DLD1 (cell line): ENCODE data around the gene PARP12.
"Not testable (repeated sequence)": the region's sequence is repeated elsewhere in the genome, so short reads cannot be mapped to it uniquely, and the experiment has no call there.

Experiments used
- in situ Hi-C: cut with HindIII; loops from 2 replicates; pipeline ENCODE4 v1.10.0; 2017; ENCODE audit warnings: low sequenced_read_pairs

PARP12 gene

GRCh38 chr7:140062528-140063299 is at the start of gene PARP12:
PARP12 (minus strand) TSS chr7:140062951; CDS start chr7:140062847, 104 bp downstream.
- in situ Hi-C loops = no loop called here

- in situ Hi-C loops = not testable (repeated sequence)
Measured at GRCh38 chr7:140108777-140109176, 46.0 kb upstream of the PARP12 start.

- in situ Hi-C loops = no loop called here
Measured at GRCh38 chr7:140096459-140096858, 33.7 kb upstream of the PARP12 start.

- in situ Hi-C loops = no loop called here
Measured at GRCh38 chr7:140093375-140093774, 30.6 kb upstream of the PARP12 start.

- in situ Hi-C loops = no loop called here
Measured at GRCh38 chr7:140085447-140085846, 22.7 kb upstream of the PARP12 start.

GRCh38 chr7:140084972-140085371 is 22.2 kb upstream of the PARP12 start:
- in situ Hi-C loops = no loop called here

- in situ Hi-C loops = no loop called here
Measured at GRCh38 chr7:140084142-140084655, 21.4 kb upstream of the PARP12 start.

- in situ Hi-C loops = no loop called here
Measured at GRCh38 chr7:140082770-140083169, 20.0 kb upstream of the PARP12 start.

- in situ Hi-C loops = no loop called here
Measured at GRCh38 chr7:140081774-140082425, 19.1 kb upstream of the PARP12 start.

- in situ Hi-C loops = no loop called here
Measured at GRCh38 chr7:140080919-140081318, 18.2 kb upstream of the PARP12 start.

GRCh38 chr7:140079121-140079536 is 16.4 kb upstream of the PARP12 start:
- in situ Hi-C loops = no loop called here

GRCh38 chr7:140078392-140078791 is 15.6 kb upstream of the PARP12 start:
- in situ Hi-C loops = no loop called here

- in situ Hi-C loops = no loop called here
Measured at GRCh38 chr7:140074780-140075179, 12.0 kb upstream of the PARP12 start.

GRCh38 chr7:140070546-140070945 is 7.8 kb upstream of the PARP12 start:
- in situ Hi-C loops = no loop called here

GRCh38 chr7:140069298-140069949 is 6.7 kb upstream of the PARP12 start:
- in situ Hi-C loops = no loop called here

- in situ Hi-C loops = no loop called here
Measured at GRCh38 chr7:140068033-140068432, 5.3 kb upstream of the PARP12 start.

GRCh38 chr7:140067052-140067451 is 4.3 kb upstream of the PARP12 start:
- in situ Hi-C loops = no loop called here

GRCh38 chr7:140062118-140062527 is 628 bp downstream of the PARP12 start:
- in situ Hi-C loops = no loop called here

GRCh38 chr7:140061607-140061930 is 1.2 kb downstream of the PARP12 start:
- in situ Hi-C loops = no loop called here

- in situ Hi-C loops = no loop called here
Measured at GRCh38 chr7:140060788-140061606, 1.8 kb downstream of the PARP12 start.

- in situ Hi-C loops = no loop called here
Measured at GRCh38 chr7:140060243-140060630, 2.5 kb downstream of the PARP12 start.
